GM13977 (cell line): Measurements from ENCODE around the gene C9orf78.

Experiments used
- DNase-seq: peaks from one replicate; pipeline ENCODE4 v3.0.0; 2012; ENCODE audit warnings: low spot score
- in situ Hi-C: fragments of 300-500 bp; cut with MboI; formaldehyde crosslinking; loops from one replicate; pipeline ENCODE4 v1.12.0; 2022; ENCODE audit warnings: low sequenced_read_pairs, low pct_unique_long_range_greater_than_20kb, mixed read lengths, inconsistent platforms; ENCODE audit not compliant: unreplicated experiment
- TF ChIP-seq, protein P1 (sequence below): IDR thresholded peaks from 2 replicates; pipeline ENCODE4 v1.5.1; 2012; ENCODE audit warnings: mild to moderate bottlenecking, control low read depth; ENCODE audit not compliant: insufficient read depth; ENCODE audit errors: extremely low read depth, missing control alignments

Gene C9orf78, protein sequence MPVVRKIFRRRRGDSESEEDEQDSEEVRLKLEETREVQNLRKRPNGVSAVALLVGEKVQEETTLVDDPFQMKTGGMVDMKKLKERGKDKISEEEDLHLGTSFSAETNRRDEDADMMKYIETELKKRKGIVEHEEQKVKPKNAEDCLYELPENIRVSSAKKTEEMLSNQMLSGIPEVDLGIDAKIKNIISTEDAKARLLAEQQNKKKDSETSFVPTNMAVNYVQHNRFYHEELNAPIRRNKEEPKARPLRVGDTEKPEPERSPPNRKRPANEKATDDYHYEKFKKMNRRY

DNA sequence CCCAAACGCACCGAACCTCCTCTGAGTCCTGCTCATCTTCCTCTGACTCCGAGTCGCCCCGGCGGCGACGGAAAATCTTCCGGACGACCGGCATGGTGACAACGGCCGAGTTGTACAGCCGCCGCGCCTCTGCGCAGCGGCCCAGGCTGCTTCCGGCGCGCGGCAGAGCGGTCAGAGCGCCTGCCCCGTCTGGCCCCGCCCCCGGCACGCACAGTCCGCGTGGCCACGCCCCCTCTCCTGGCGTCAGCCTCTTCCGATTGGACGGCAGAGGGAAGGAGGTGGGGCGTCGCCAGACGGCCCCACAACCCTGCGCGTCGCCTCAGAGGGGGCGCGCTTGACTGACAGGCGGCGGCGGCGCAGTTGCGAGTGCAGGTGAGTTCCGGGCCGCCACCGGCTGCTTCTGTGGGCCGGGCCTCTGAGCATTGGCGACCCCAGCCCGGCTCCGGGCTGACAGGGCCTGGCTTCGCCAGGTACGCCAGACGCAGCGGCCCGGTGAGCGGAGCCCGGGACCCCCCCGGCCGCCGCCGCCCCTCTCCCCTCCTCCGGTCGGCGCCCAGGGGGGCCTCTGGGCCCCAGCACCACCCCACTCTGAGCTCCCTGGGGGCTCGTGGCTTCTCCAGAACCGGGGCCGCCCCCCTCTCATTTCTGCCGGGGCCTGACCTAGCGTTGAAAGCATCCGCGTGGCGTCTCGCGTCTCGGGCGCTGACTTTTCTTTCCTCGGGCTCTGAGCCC lies at the start of gene C9orf78, which contains the start of gene USP20:
C9orf78 (minus strand) TSS at position 148 of the 732 bp plus-strand sequence; CDS start at position 94, 54 bp downstream.
USP20 (plus strand) TSS at position 331 of the 732 bp plus-strand sequence. CDS start 17,098 bp downstream, outside the sequence.
- TF ChIP-seq, protein P1, sequence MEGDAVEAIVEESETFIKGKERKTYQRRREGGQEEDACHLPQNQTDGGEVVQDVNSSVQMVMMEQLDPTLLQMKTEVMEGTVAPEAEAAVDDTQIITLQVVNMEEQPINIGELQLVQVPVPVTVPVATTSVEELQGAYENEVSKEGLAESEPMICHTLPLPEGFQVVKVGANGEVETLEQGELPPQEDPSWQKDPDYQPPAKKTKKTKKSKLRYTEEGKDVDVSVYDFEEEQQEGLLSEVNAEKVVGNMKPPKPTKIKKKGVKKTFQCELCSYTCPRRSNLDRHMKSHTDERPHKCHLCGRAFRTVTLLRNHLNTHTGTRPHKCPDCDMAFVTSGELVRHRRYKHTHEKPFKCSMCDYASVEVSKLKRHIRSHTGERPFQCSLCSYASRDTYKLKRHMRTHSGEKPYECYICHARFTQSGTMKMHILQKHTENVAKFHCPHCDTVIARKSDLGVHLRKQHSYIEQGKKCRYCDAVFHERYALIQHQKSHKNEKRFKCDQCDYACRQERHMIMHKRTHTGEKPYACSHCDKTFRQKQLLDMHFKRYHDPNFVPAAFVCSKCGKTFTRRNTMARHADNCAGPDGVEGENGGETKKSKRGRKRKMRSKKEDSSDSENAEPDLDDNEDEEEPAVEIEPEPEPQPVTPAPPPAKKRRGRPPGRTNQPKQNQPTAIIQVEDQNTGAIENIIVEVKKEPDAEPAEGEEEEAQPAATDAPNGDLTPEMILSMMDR = peak; percentile 27
- peak; percentile 100 for DNase-seq
- in situ Hi-C loops = no loop called here

DNA sequence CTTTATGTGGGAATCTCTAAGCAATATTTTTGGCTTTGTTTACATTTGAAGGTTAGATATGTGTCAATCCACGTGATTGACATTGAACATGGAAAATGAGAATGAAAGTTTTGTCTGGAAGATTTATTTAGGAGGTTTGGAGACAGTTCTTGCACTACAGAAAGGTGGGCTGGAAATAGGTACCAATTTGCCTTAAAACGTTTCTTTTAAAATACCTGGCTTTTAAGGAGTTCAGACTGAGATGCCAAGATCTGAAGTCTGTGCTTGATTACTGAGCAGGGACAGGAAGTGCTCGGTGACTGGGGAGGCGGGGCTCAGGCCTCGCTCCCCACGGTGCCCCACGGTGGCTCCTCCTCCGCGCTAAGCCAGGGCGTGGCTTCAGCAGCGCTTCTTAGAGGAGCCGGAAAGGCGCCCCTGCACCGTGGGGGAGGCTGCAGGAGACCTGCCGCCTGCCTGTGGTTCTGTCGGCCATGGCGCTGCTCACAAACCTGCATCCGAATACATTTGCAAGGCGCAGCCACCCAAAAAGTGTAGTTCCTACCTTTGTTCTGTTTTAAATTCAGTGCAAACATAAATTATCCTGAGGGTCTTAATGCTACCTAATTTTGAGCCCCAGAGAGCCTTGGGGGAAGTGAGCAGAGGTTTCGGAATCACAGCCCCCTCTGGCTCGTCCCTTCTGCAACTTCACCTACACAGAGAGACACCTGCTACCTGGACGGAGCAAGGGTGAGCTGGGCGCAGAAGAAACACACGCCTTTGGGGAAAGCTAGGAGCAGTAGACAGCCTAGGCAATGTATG lies 49.3 kb upstream of the C9orf78 start:
- TF ChIP-seq, protein P1 = no peak
- in situ Hi-C loops = no loop called here
- DNase-seq = peak; percentile 90

DNA sequence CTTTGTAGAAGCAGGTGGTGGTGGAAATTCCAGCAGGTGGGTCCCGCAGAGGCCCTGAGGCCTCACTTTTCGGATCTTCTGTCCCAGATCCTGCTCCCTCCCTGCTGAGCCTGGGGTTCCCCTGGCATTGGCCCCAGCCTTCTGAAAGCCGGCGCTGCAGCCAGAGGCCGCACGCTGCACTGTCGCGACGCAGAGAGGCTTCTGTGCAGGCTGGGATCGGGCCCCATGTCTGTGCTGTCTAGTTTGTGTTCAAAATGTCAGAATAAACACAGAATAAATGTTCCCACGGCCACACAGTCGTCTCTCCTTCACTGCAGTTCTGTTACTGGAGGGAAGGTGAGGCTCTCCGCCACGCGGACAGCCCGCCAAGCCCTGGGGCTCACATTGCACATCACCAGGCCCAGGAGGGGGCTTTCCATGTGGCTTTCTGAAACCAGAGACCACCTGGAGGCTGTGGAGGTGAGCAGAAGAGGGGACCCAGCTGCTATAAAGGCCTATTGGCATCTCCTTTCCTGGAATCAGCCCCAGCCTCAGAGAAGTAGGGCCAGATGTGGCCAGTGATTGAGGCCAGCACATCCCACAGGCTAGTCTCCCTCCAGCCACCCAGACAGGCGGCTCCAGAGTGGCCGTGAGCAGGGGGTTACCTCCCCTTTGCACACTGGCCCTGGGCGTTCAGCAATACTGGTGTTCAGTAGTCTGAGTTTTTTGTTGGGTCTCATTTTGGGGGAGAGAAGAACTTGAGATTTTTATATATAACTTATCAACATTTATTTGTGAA lies 46.7 kb upstream of the C9orf78 start:
- no peak for DNase-seq
- in situ Hi-C loops = no loop called here
- TF ChIP-seq, protein P1 = no peak

DNA sequence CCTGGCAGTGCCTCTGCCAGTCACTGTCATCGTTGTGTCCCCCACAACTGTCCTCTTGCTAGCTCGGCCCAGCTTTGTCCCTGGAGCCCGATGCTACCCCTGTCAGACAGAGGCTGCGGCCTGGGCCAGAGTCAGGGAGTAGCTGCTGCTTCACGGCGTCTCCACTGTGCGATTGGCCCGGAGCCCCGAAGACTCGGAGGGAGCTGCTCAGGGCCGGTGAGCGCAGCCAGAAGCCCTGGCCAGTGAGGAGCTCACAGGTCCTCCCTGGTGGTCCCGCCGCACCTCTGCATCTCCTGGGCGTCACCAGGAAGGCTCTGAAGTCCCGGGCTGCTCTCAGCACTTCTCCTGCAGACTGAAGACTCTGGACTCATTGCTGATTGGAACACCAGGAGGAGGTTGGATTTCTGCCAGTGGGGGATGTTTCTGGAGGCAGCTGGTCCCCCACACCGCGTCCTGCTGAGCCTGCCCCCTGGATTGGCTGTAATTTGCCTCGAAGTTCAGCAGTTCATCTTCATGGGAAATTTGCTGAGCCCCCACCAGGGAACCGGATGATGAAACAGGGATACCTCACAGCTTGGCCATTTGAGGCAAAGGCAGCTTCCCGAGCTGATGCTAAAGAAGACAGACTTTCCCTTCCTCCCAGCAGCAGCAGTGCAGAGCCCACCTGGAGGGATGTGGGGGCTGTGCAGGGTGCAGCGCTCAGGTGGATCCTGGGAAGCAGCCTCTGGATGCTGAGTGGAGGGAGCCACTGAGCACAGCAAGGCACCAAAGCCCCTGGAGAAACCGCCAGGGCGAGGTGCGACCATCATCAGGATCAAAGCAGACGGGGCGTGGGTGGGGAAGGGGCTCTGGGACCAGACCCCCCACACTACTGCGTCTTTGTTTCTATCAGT lies 45.8 kb upstream of the C9orf78 start:
- in situ Hi-C loops = no loop called here
- no peak for DNase-seq
- TF ChIP-seq, protein P1 = no peak

DNA sequence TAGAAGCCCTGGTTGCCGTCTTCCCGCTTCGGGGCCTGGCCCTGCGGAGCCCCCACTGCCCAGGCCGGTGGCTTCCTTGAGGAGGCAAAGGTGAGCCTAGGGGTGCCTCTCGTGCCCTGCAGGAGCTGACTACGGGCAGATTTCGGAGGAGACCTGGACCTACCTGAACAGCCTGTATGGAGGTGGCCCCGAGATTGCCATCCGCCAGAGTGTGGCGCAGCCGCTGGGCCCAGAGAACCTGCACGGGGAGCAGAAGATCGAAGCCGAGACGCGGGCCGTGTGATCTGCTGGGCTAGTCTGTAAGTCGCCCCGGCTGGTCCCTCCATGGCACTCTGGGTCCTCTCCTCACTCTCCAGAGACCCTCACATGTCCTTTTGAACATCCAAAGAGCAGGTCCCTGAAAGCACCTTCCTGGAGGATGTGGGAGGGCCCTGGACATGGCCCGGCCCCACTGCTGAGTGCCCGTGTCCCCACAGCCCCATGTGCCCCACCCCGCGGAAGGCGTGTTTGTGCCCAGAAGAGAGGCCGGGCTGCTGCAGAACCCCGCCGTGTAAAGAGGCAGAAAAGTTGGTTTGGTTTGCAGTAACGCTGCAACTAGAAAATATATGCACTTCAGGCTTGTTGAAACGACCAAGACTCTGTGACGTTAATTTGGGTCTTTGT lies 45.0 kb upstream of the C9orf78 start:
- in situ Hi-C loops = no loop called here
- DNase-seq = no peak
- TF ChIP-seq, protein P1 = no peak
